ENCODE data around the gene RAB44. TPM values are rescaled to one million over a fixed set of nuclear protein-coding genes. Genes with fewer than 3 reads are reported as not detected.
A peak's percentile ranks its signal among the peaks of the same experiment; 100 is the strongest.

The RAB44 gene
- polyA plus RNA-seq, 2 of the 4 experiments (the other 2 are of a cell fraction), result 0.04 to 0.09 TPM

GRCh38 chr6:36700831-36701230 is 3.2 kb downstream of the RAB44 start:
- TF ChIP-seq POLR2A (IDR thresholded peaks at IDR 0.05; ENCODE audit: low read length) (no peak), EHF (CRISPR knock-in tag; IDR thresholded peaks at IDR 0.05) (no peak)
- CTCF ChIA-PET, result interaction anchor here (0.6 to 2.0 kb wide), 6 partner anchors 10 to 85 kb away, joined by 3 to 5 read pairs (median 4); no protein-coding TSS in a partner anchor
- WGBS (ENCODE audit: missing lambda C conversion rate), result 99% methylated on average over 3 of the region's 3 CpGs
- Histone ChIP-seq H3K4me3 (no peak overlapping the region), H3K4me1 (peaks cover 5% of the 10 kb centered on the region; the same call in 1 of the 3 replicates), H3K4me2 (no peak overlapping the region), H3K27ac (no peak overlapping the region), H3K9me3 (no peaks in the 10 kb centered on the region)
- DNase-seq (ENCODE audit: low read depth in 1 of 2, low spot score in 1 of 2) (no peak), ATAC-seq (no peak), FAIRE-seq (no peak)
- POLR2A ChIA-PET, result no interaction called here

GRCh38 chr6:36701401-36701991 is 3.9 kb downstream of the RAB44 start:
- ChIA-PET POLR2A (no interaction called here), CTCF (interaction anchor here (0.6 to 2.0 kb wide), 6 partner anchors 11 to 673 kb away, joined by 3 to 5 read pairs (median 3); no protein-coding TSS in a partner anchor)
- Histone ChIP-seq H3K27ac (no peak overlapping the region), H3K4me2 (no peak overlapping the region), H3K4me1 (peaks cover 5% of the 10 kb centered on the region; the same call in 1 of the 3 replicates), H3K4me3 (no peak overlapping the region), H3K9me3 (no peaks in the 10 kb centered on the region)
- WGBS (ENCODE audit: missing lambda C conversion rate), result 73% methylated on average over 3 of the region's 3 CpGs
- DNase-seq (ENCODE audit: low read depth in 1 of 2, low spot score in 1 of 2) (no peak), ATAC-seq (peak; percentile 39 to 74; a peak in 3 of 6 replicates), FAIRE-seq (no peak)
- TF ChIP-seq CHD4 (IDR thresholded peaks at IDR 0.05; ENCODE audit: borderline replicate concordance), result no peak
- TF ChIP-seq RAD21 (conservative IDR thresholded peaks at IDR 0.05 in 1 of 2, IDR thresholded peaks at IDR 0.05 in 1 of 2), result peak; percentile 33 to 34; a peak in 4 of 5 replicates
- no peak for TF ChIP-seq GATA3 (IDR thresholded peaks at IDR 0.05; ENCODE audit: borderline replicate concordance)
- TF ChIP-seq, protein P1, sequence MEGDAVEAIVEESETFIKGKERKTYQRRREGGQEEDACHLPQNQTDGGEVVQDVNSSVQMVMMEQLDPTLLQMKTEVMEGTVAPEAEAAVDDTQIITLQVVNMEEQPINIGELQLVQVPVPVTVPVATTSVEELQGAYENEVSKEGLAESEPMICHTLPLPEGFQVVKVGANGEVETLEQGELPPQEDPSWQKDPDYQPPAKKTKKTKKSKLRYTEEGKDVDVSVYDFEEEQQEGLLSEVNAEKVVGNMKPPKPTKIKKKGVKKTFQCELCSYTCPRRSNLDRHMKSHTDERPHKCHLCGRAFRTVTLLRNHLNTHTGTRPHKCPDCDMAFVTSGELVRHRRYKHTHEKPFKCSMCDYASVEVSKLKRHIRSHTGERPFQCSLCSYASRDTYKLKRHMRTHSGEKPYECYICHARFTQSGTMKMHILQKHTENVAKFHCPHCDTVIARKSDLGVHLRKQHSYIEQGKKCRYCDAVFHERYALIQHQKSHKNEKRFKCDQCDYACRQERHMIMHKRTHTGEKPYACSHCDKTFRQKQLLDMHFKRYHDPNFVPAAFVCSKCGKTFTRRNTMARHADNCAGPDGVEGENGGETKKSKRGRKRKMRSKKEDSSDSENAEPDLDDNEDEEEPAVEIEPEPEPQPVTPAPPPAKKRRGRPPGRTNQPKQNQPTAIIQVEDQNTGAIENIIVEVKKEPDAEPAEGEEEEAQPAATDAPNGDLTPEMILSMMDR (IDR thresholded peaks at IDR 0.05), result peak; percentile 14; the same call in 1 of the 3 replicates
- TF ChIP-seq ZFP36 (IDR thresholded peaks at IDR 0.05; ENCODE audit: borderline replicate concordance, partially characterized antibody), result peak; percentile 34

GRCh38 chr6:36702656-36703055 is 5.0 kb downstream of the RAB44 start:
- Histone ChIP-seq H3K27ac (no peak overlapping the region), H3K4me3 (no peak overlapping the region), H3K4me2 (no peak overlapping the region), H3K9me3 (no peaks in the 10 kb centered on the region), H3K4me1 (peaks cover 5% of the 10 kb centered on the region; the same call in 1 of the 3 replicates)
- DNase-seq (ENCODE audit: low read depth in 1 of 2, low spot score in 1 of 2) (no peak), ATAC-seq (no peak), FAIRE-seq (no peak)
- TF ChIP-seq MAFK (IDR thresholded peaks at IDR 0.05; ENCODE audit: partially characterized antibody) (no peak), CBX8 (IDR thresholded peaks at IDR 0.05) (no peak)
- CTCF ChIA-PET, result interaction anchor here (0.6 to 2.0 kb wide), 6 partner anchors 14 to 85 kb away, joined by 3 to 5 read pairs (median 4); no protein-coding TSS in a partner anchor
- POLR2A ChIA-PET, result no interaction called here
- 98% methylated on average over 3 of the region's 3 CpGs for WGBS (ENCODE audit: missing lambda C conversion rate)

- ChIA-PET CTCF (interaction anchor here (0.6 to 2.5 kb wide), 5 partner anchors 21 to 85 kb away, joined by 3 to 8 read pairs (median 4); no protein-coding TSS in a partner anchor), POLR2A (no interaction called here)
- DNase-seq (ENCODE audit: low read depth in 1 of 2, low spot score in 1 of 2) (no peak), ATAC-seq (no peak), FAIRE-seq (no peak)
- no peaks in the 10 kb centered on the region for H3K9me3 ChIP-seq
- peaks cover 5% of the 10 kb centered on the region; the same call in 1 of the 3 replicates for H3K4me1 ChIP-seq
- no peak overlapping the region for H3K4me3 ChIP-seq
- 68% methylated on average over 5 of the region's 5 CpGs for WGBS (ENCODE audit: missing lambda C conversion rate)
- no peak overlapping the region for H3K27ac ChIP-seq
- TF ChIP-seq MYC (IDR thresholded peaks at IDR 0.05; ENCODE audit: borderline replicate concordance, low read length), result no peak
- no peak for TF ChIP-seq RFX5 (IDR thresholded peaks at IDR 0.05)
- TF ChIP-seq RAD21 (conservative IDR thresholded peaks at IDR 0.05 in 1 of 2, IDR thresholded peaks at IDR 0.05 in 1 of 2), result no peak
- no peak for TF ChIP-seq MAFK (IDR thresholded peaks at IDR 0.05; ENCODE audit: partially characterized antibody)
- no peak for TF ChIP-seq ZC3H11A (IDR thresholded peaks at IDR 0.05)
- TF ChIP-seq NFE2L2 (conservative IDR thresholded peaks at IDR 0.05; ENCODE audit: low read length), result no peak
- TF ChIP-seq ESRRA (IDR thresholded peaks at IDR 0.05; ENCODE audit: borderline replicate concordance, low read length), result no peak
- no peak for TF ChIP-seq ZNF302 (CRISPR knock-in tag; IDR thresholded peaks at IDR 0.05)
- TF ChIP-seq FOSL2 (IDR thresholded peaks at IDR 0.05), result no peak
- TF ChIP-seq FOSL2 (CRISPR knock-in tag; IDR thresholded peaks at IDR 0.05), result no peak
- TF ChIP-seq, protein P2, sequence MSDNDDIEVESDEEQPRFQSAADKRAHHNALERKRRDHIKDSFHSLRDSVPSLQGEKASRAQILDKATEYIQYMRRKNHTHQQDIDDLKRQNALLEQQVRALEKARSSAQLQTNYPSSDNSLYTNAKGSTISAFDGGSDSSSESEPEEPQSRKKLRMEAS (IDR thresholded peaks at IDR 0.05), result no peak
- TF ChIP-seq TP53 (CRISPR knock-in tag; IDR thresholded peaks at IDR 0.05), result no peak
- TF ChIP-seq, protein P1 (IDR thresholded peaks at IDR 0.05), result no peak
- TF ChIP-seq, protein P3, sequence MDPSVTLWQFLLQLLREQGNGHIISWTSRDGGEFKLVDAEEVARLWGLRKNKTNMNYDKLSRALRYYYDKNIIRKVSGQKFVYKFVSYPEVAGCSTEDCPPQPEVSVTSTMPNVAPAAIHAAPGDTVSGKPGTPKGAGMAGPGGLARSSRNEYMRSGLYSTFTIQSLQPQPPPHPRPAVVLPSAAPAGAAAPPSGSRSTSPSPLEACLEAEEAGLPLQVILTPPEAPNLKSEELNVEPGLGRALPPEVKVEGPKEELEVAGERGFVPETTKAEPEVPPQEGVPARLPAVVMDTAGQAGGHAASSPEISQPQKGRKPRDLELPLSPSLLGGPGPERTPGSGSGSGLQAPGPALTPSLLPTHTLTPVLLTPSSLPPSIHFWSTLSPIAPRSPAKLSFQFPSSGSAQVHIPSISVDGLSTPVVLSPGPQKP (IDR thresholded peaks at IDR 0.05; ENCODE audit: low read depth, low read length), result no peak
- TF ChIP-seq, protein P4, sequence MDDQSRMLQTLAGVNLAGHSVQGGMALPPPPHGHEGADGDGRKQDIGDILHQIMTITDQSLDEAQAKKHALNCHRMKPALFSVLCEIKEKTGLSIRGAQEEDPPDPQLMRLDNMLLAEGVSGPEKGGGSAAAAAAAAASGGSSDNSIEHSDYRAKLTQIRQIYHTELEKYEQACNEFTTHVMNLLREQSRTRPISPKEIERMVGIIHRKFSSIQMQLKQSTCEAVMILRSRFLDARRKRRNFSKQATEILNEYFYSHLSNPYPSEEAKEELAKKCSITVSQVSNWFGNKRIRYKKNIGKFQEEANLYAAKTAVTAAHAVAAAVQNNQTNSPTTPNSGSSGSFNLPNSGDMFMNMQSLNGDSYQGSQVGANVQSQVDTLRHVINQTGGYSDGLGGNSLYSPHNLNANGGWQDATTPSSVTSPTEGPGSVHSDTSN (IDR thresholded peaks at IDR 0.05), result no peak
- no peak for TF ChIP-seq RNF2 (IDR thresholded peaks at IDR 0.05; ENCODE audit: borderline replicate concordance, low read depth)
- H3K4me2 ChIP-seq, result no peak overlapping the region
Observed at GRCh38 chr6:36703081-36703606, 5.5 kb downstream of the RAB44 start.
